ENCODE data around the gene EYA2.

Gene EYA2

GRCh38 chr20:46984405-46984804 is 89.8 kb downstream of the EYA2 start:
- no peak for DNase-seq

GRCh38 chr20:46985250-46985649 is 90.6 kb downstream of the EYA2 start:
- DNase-seq = no peak

GRCh38 chr20:46985671-46986070 is 91.0 kb downstream of the EYA2 start:
- no peak for DNase-seq

- no peak for DNase-seq
Measured at GRCh38 chr20:46987001-46987400, 92.4 kb downstream of the EYA2 start.

GRCh38 chr20:46990017-46990595 is 95.5 kb downstream of the EYA2 start:
- peak; percentile 76 for DNase-seq

- DNase-seq = no peak
Measured at GRCh38 chr20:46990596-46991104, 96.0 kb downstream of the EYA2 start.

- DNase-seq = no peak
Measured at GRCh38 chr20:46991168-46991567, 96.5 kb downstream of the EYA2 start.

- no peak for DNase-seq
Measured at GRCh38 chr20:46991880-46992639, 97.4 kb downstream of the EYA2 start.

GRCh38 chr20:46992640-46993035 is 98.0 kb downstream of the EYA2 start:
- no peak for DNase-seq

GRCh38 chr20:46993465-46994095 is 98.9 kb downstream of the EYA2 start:
- no peak for DNase-seq

GRCh38 chr20:46994341-46994740 is 99.7 kb downstream of the EYA2 start:
- peak; percentile 89 for DNase-seq

GRCh38 chr20:46995561-46996142 is 101.0 kb downstream of the EYA2 start:
- DNase-seq = no peak

- DNase-seq = no peak
Measured at GRCh38 chr20:46997187-46997586, 102.5 kb downstream of the EYA2 start.

GRCh38 chr20:46998477-46999240 is 104.0 kb downstream of the EYA2 start:
- DNase-seq = no peak

GRCh38 chr20:46999801-47000465 is 105.3 kb downstream of the EYA2 start:
- no peak for DNase-seq

- DNase-seq = no peak
Measured at GRCh38 chr20:47003223-47003622, 108.6 kb downstream of the EYA2 start.

- DNase-seq = no peak
Measured at GRCh38 chr20:47004179-47004578, 109.5 kb downstream of the EYA2 start.

- DNase-seq = no peak
Measured at GRCh38 chr20:47007826-47008655, 113.4 kb downstream of the EYA2 start.

- no peak for DNase-seq
Measured at GRCh38 chr20:47008842-47009518, 114.3 kb downstream of the EYA2 start.

GRCh38 chr20:47009784-47010183 is 115.1 kb downstream of the EYA2 start:
- no peak for DNase-seq

- no peak for DNase-seq
Measured at GRCh38 chr20:47011984-47012383, 117.3 kb downstream of the EYA2 start.

Data from activated CD4-positive, alpha-beta T cell treated with anti-CD3 and anti-CD28 coated beads, Interleukin-2, Interleukin-6, amounts not matched to agents 100 ng/mL and 50 ng/mL, durations not matched to agents 16 hours and 8 hours (primary cell).